H1 (cell line): ENCODE data around the gene FCGBP. TPM values are rescaled to one million over a fixed set of nuclear protein-coding genes. Genes with fewer than 3 reads are reported as not detected.

Experiments used
- CREB1 ChIP-seq: IDR thresholded peaks from 2 replicates; pipeline ENCODE4 v1.6.1; 2012; ENCODE audit warnings: inconsistent platforms
- NRF1 ChIP-seq: IDR thresholded peaks from 2 replicates; pipeline ENCODE4 v1.6.1; 2011; ENCODE audit warnings: mild to moderate bottlenecking, low read depth, low read length, improper control_type of control experiment
- ZNF274 ChIP-seq: IDR thresholded peaks from 2 replicates; pipeline ENCODE4 v1.7.0; 2012; ENCODE audit warnings: low read length, borderline replicate concordance; ENCODE audit errors: extremely low read depth
- polyA plus RNA-seq, 7 experiments: library from polyadenylated mRNA; depleted of rRNA in 3 of 7; stranded (reverse) in 5 of 7; unstranded in 2 of 7; fragments of >200 nt in 5 of 7; fragments of 200-250 nt in 2 of 7; gene quantifications; 1 replicate in 5 of 7; 2 replicates in 1 of 7; 4 replicates in 1 of 7; pipeline versions ENCODE4 v1.2.1 to v1.2.3, GENCODE V29; 2011 to 2013; ENCODE audit warnings: missing spikeins in 2 of 7, mixed read lengths in 2 of 7
- total RNA-seq: library from RNA; stranded (reverse); fragmentation: NEBNext Ultra II Directional; extraction: Animal tissue kit (Norgen Biotek cat#: 25700); gene quantifications from 2 replicates; pipeline ENCODE4 v1.2.1, GENCODE V29; 2021
- TF ChIP-seq, protein P1 (sequence below): IDR thresholded peaks from 2 replicates; pipeline ENCODE4 v1.6.1; 2012; ENCODE audit warnings: low read length, inconsistent platforms

FCGBP gene
- total and polyA plus RNA-seq, 2 of the 8 experiments (the other 6 are each of a cell fraction or from before 2014, with no cell fraction given), result 1.1 to 3.1 TPM

DNA sequence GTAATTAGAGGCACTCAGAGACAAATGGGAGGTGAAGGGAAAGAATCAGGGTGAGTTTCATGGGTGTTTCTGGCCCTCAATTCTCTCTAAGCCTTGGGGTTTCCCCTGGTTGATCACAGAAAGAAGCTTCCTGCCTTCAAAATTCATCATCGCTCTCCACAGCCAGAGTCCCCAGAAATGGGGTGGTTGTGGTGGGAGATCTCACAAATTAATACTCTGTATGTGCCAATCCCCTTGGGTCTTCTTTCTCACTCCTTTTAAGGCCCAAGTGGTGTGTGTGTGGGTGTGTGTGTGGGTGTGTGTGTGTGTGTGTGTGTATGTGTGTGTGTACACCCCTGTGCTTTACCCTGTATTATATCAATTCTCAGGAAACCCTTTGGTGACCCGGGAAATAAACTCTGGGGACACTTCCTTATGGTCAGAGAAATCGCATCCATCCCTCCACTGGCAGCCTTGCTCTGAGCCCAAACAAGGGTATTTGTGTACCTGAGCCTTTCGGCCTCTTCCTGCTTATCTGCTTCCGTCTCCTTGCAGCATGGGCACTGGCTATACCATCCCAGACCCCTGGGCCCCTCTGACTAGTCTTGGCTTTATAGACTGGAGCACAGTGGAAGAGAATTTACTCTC lies 2.8 kb upstream of the FCGBP start (continued):
- TF ChIP-seq CREB1 (no peak), NRF1 (no peak), ZNF274 (no peak)
- TF ChIP-seq, protein P1, sequence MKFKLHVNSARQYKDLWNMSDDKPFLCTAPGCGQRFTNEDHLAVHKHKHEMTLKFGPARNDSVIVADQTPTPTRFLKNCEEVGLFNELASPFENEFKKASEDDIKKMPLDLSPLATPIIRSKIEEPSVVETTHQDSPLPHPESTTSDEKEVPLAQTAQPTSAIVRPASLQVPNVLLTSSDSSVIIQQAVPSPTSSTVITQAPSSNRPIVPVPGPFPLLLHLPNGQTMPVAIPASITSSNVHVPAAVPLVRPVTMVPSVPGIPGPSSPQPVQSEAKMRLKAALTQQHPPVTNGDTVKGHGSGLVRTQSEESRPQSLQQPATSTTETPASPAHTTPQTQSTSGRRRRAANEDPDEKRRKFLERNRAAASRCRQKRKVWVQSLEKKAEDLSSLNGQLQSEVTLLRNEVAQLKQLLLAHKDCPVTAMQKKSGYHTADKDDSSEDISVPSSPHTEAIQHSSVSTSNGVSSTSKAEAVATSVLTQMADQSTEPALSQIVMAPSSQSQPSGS, result no peak
